ENCODE measurements around the gene ABCA2.

The ABCA2 gene

DNA sequence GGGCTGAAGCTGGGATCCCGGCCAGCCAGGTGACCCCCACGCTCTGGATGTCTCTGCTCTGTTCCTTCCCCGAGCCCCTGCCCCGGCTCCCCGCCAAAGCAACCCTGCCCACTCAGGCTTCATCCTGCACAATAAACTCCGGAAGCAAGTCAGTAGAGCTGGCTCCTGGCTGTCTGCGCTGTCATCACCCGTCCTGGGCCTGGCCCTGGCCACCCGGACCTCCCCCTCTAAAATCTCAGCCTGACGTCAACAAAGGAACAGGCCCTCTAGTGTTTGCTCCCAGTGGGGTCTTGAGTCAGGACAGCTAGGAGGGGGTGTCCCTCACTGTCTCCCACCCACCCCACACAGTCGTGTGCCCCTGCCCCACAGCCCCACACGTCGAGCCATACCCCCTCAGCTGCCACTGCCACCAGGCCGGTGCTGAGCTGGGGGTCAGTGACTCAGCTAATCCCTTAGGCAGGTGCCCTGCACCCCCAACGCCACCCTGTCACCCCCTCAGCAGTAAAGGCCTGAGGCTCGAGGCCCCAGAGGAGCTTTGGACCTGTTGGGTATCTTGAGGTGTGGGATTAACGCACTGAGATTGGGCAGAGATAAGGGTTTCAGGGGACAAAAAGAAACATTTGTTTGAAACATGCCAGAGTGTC lies 46.3 kb downstream of the ABCA2 start:
- H3K9ac ChIP-seq (ENCODE audit: low read length): no peak overlapping the region
- H3K9me3 ChIP-seq (ENCODE audit: control insufficient read depth, insufficient read depth, low read depth, low read length): no peaks in the 10 kb centered on the region
- no peak overlapping the region for H3K4me3 ChIP-seq (ENCODE audit: low read depth, low read length)
- H3K27me3 ChIP-seq (ENCODE audit: control insufficient read depth, insufficient read depth, low read length): peaks cover 31% of the 10 kb centered on the region
- H3K4me1 ChIP-seq (ENCODE audit: control insufficient read depth, insufficient read depth, low read length): peaks cover 10% of the 10 kb centered on the region
- H3K36me3 ChIP-seq (ENCODE audit: control insufficient read depth, insufficient read depth, low read length): no peaks in the 10 kb centered on the region
- no peak overlapping the region for H3K27ac ChIP-seq (ENCODE audit: low read depth, low read length)

DNA sequence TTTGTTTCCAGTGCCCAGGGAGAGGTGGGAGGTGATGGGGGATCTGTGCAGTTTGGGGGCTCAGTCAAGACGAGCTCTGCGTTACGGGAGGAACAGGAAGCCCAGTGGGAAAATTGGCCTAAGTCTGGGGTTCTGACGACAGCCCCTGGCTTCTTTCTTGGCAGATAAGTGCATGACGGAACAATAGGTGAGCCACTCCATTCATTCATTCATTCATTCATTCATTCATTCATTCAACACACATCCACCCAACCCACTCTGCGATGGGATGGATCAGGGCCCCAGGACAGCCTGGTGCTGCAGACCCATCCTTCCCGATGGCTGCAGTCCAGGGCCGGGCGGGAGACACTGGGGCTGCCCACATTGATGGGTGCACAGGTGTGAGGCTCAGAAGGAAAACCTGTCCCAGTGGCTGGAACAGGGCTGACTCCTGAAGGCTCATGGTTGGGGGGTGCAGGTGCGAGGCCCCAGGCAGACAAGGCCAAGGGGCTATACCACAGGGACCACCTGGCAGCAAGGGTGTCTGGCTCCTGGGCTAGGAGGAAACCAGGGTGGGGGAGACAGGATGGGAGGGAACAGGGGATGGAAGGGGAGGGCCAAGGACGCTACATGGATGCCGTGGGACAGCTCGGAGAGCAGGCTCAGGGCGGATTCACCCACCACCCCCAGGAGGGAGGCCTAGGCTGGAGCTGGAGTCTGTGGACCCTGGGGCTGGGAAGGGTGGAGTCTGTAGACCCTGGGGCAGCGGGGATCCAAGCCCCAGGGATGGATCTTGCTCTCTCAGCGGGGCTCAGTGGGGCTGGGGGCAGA lies 47.2 kb downstream of the ABCA2 start:
- no peak overlapping the region for H3K9ac ChIP-seq (ENCODE audit: low read length)
- no peak overlapping the region for H3K4me3 ChIP-seq (ENCODE audit: low read depth, low read length)
- H3K27ac ChIP-seq (ENCODE audit: low read depth, low read length): no peak overlapping the region
- no peaks in the 10 kb centered on the region for H3K9me3 ChIP-seq (ENCODE audit: control insufficient read depth, insufficient read depth, low read depth, low read length)
- H3K4me1 ChIP-seq (ENCODE audit: control insufficient read depth, insufficient read depth, low read length): peaks cover 10% of the 10 kb centered on the region
- no peaks in the 10 kb centered on the region for H3K36me3 ChIP-seq (ENCODE audit: control insufficient read depth, insufficient read depth, low read length)
- H3K27me3 ChIP-seq (ENCODE audit: control insufficient read depth, insufficient read depth, low read length): peaks cover 27% of the 10 kb centered on the region

DNA sequence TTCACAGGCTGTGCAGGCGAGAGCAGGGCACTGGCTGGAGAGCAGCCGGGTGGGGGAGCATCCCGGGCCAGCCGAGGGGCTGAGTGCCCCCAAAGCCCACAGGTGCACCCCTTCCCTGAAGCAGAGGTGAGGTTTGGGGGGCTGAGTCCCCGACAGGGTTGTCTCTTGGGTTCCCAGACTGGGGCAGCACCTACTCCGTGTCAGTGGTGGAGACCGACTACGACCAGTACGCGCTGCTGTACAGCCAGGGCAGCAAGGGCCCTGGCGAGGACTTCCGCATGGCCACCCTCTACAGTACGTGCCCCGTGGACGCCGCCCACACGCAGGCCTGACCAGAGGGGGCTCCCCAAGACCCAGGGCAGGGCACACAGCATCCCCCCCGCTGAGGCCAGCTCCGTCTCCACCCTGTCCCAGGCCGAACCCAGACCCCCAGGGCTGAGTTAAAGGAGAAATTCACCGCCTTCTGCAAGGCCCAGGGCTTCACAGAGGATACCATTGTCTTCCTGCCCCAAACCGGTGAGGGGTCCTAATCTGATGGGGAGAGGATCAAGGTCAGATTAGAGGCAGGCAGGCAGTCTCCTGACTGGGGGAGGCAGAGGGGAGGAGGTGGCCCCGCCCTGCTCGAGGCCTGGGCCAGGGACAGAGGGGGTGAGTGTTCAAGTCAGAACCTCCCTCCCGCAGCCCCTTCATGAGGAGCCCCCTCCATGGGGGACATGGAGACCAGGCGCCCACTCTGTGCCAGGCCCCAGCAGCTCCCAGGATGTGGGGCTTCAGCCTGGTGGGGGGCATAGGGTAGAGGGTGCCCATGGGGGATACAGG lies 48.1 kb downstream of the ABCA2 start:
- Histone ChIP-seq H3K27ac (ENCODE audit: low read depth, low read length) (no peak overlapping the region), H3K4me3 (ENCODE audit: low read depth, low read length) (no peak overlapping the region), H3K27me3 (ENCODE audit: control insufficient read depth, insufficient read depth, low read length) (peaks cover 22% of the 10 kb centered on the region), H3K4me1 (ENCODE audit: control insufficient read depth, insufficient read depth, low read length) (peaks cover 7% of the 10 kb centered on the region), H3K36me3 (ENCODE audit: control insufficient read depth, insufficient read depth, low read length) (no peaks in the 10 kb centered on the region), H3K9ac (ENCODE audit: low read length) (no peak overlapping the region), H3K9me3 (ENCODE audit: control insufficient read depth, insufficient read depth, low read depth, low read length) (no peaks in the 10 kb centered on the region)

DNA sequence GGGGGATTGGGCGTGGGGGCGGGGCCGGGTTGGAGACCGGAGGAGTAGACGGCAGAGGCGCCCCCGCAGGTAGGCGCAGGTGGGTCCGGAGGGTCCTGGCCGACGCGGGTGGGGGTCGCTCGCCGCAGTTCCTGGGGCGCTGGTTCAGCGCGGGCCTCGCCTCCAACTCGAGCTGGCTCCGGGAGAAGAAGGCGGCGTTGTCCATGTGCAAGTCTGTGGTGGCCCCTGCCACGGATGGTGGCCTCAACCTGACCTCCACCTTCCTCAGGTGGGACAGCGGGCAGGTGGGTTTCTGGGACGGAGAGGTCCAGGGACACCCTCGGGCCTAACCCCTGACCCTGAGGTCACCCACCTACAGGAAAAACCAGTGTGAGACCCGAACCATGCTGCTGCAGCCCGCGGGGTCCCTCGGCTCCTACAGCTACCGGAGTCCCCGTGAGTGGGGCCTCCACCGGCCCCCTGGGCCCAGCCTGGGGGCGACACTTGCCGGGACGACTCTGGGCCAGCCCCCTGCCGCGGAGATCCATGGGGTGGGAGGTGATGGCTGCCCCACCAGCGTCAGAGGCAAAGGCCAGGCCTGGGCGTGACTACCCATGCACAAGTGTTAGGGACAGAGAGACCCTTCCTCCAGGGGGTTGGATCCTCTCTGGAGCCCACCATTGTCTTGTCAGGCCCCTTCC lies 49.0 kb downstream of the ABCA2 start:
- Histone ChIP-seq H3K27me3 (ENCODE audit: control insufficient read depth, insufficient read depth, low read length) (peaks cover 14% of the 10 kb centered on the region; the same call in 1 of the 2 replicates), H3K4me1 (ENCODE audit: control insufficient read depth, insufficient read depth, low read length) (peaks cover 7% of the 10 kb centered on the region), H3K4me3 (ENCODE audit: low read depth, low read length) (peak overlapping the region; percentile 41; the same call in 1 of the 2 replicates), H3K9ac (ENCODE audit: low read length) (no peak overlapping the region), H3K36me3 (ENCODE audit: control insufficient read depth, insufficient read depth, low read length) (no peaks in the 10 kb centered on the region), H3K27ac (ENCODE audit: low read depth, low read length) (no peak overlapping the region), H3K9me3 (ENCODE audit: control insufficient read depth, insufficient read depth, low read depth, low read length) (no peaks in the 10 kb centered on the region)

DNA sequence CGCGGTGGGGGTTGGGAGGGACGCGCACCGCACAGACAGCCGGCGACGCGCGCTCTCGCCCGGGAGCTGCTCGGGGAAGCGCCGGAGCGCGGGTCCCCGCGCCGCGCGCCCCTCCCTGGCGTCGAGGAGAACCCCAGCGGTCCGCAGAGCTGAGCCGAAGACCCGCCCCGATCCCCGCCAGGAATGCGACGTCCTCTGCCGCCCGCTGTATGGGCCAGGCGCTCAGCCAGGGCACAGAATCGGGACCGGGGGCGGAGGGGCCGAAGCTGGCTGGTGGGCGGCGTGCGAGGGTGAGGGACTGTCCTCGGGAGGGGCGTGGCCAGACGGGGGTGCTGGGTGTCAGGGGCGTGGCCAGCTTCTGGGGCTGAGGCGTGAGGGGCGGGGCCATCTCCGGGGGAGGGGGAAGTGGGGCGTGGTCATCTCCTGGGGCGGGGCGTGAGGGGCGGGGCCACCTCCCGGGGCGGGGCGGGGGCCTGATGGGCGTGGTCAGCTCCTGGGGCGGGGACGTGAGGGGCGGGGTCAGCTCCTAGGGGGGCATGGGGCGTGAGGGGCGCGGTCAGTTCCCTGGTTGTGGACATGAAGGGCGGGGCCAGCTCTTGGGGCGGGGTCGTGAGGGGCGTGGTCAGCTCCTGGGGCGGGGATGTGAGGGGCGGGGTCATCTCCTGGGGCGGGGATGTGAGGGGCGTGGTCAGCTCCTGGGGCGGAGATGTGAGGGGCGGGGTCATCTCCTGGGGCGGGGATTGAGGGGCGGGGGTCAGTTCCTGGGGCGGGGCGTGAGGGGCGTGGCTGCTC lies 49.8 kb downstream of the ABCA2 start:
- Histone ChIP-seq H3K9me3 (ENCODE audit: control insufficient read depth, insufficient read depth, low read depth, low read length) (no peaks in the 10 kb centered on the region), H3K9ac (ENCODE audit: low read length) (no peak overlapping the region), H3K27me3 (ENCODE audit: control insufficient read depth, insufficient read depth, low read length) (peaks cover 9% of the 10 kb centered on the region; the same call in 1 of the 2 replicates), H3K27ac (ENCODE audit: low read depth, low read length) (no peak overlapping the region), H3K36me3 (ENCODE audit: control insufficient read depth, insufficient read depth, low read length) (no peaks in the 10 kb centered on the region), H3K4me3 (ENCODE audit: low read depth, low read length) (peak overlapping the region; percentile 78), H3K4me1 (ENCODE audit: control insufficient read depth, insufficient read depth, low read length) (peaks cover 7% of the 10 kb centered on the region)

DNA sequence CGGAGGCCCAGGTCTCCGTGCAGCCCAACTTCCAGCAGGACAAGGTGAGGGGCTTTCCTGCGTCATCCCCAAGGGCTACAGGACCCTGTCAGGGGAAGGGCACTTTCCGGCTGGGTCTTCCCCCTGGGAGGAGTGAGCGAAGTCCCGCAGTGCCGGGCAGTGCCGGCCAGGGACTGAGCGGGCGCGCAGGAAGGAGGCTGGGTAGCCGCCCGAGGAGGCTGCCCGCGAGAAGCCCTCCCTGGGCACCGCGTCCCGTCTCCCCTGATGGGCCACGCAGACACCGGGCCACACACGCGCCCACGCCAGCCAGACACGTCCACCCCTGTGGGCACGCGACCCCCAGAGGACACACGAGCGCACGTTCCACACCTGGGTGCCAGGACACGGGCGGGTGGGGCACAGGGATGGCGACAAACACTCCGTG lies 50.4 kb downstream of the ABCA2 start:
- Histone ChIP-seq H3K27me3 (ENCODE audit: control insufficient read depth, insufficient read depth, low read length) (peaks cover 9% of the 10 kb centered on the region; the same call in 1 of the 2 replicates), H3K9ac (ENCODE audit: low read length) (no peak overlapping the region), H3K4me3 (ENCODE audit: low read depth, low read length) (peak overlapping the region; percentile 78), H3K27ac (ENCODE audit: low read depth, low read length) (no peak overlapping the region), H3K4me1 (ENCODE audit: control insufficient read depth, insufficient read depth, low read length) (peaks cover 7% of the 10 kb centered on the region), H3K9me3 (ENCODE audit: control insufficient read depth, insufficient read depth, low read depth, low read length) (no peaks in the 10 kb centered on the region), H3K36me3 (ENCODE audit: control insufficient read depth, insufficient read depth, low read length) (no peaks in the 10 kb centered on the region)

DNA sequence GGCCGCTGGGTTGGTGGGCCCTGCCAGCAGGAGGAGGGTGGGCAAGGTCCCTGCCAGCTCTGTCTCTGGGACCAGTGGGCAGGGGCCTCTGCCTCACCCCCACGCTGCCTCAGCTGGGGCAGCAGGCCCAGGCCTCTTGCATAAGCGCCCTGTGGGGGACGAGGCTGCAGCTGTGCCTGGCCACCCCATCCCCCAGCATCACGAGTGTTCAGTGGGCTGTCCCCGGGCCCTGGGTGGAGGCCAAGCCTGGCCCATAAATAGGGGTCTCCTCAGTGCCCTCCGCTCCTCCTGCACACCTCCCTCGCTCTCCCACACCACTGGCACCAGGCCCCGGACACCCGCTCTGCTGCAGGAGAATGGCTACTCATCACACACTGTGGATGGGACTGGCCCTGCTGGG lies 50.8 kb downstream of the ABCA2 start, which contains the start of gene PTGDS:
Gene PTGDS (plus strand): TSS at position 282 of the 400 bp plus-strand sequence. CDS start 75 bp downstream, at position 357.
- Histone ChIP-seq H3K27ac (ENCODE audit: low read depth, low read length) (no peak within 1 kb of the TSS), H3K9ac (ENCODE audit: low read length) (no peak within 1 kb of the TSS), H3K4me3 (ENCODE audit: low read depth, low read length) (peak within 1 kb of the TSS; percentile 78), H3K4me1 (ENCODE audit: control insufficient read depth, insufficient read depth, low read length) (peaks cover 7% of the 10 kb centered on the region), H3K36me3 (ENCODE audit: control insufficient read depth, insufficient read depth, low read length) (no peaks in the 10 kb centered on the region), H3K9me3 (ENCODE audit: control insufficient read depth, insufficient read depth, low read depth, low read length) (no peaks in the 10 kb centered on the region), H3K27me3 (ENCODE audit: control insufficient read depth, insufficient read depth, low read length) (peaks cover 9% of the 10 kb centered on the region; the same call in 1 of the 2 replicates)

DNA sequence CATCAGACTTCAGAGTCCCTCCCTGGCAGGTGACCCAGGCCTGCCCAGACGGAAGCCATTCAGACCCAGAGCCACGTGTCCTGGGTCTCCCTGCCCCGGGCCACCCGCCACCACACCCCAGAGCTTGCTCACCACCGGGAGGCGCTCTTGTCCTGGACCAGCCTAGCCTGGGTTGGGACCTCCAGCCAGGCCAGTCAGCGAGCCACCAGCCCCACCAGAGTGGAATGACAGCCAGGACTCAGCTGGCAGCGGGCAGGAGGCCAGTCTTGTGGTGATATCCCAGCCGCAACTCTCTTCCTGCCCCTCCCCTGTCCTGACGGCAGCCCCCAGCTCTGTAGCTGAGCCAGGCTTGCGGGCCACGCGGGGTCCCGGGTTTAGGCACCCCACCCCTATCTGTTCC lies 52.4 kb downstream of the ABCA2 start:
- Histone ChIP-seq H3K9ac (ENCODE audit: low read length) (no peak overlapping the region), H3K27ac (ENCODE audit: low read depth, low read length) (no peak overlapping the region), H3K36me3 (ENCODE audit: control insufficient read depth, insufficient read depth, low read length) (no peaks in the 10 kb centered on the region), H3K9me3 (ENCODE audit: control insufficient read depth, insufficient read depth, low read depth, low read length) (no peaks in the 10 kb centered on the region), H3K27me3 (ENCODE audit: control insufficient read depth, insufficient read depth, low read length) (peaks cover 9% of the 10 kb centered on the region; the same call in 1 of the 2 replicates), H3K4me3 (ENCODE audit: low read depth, low read length) (no peak overlapping the region), H3K4me1 (ENCODE audit: control insufficient read depth, insufficient read depth, low read length) (peaks cover 7% of the 10 kb centered on the region)

DNA sequence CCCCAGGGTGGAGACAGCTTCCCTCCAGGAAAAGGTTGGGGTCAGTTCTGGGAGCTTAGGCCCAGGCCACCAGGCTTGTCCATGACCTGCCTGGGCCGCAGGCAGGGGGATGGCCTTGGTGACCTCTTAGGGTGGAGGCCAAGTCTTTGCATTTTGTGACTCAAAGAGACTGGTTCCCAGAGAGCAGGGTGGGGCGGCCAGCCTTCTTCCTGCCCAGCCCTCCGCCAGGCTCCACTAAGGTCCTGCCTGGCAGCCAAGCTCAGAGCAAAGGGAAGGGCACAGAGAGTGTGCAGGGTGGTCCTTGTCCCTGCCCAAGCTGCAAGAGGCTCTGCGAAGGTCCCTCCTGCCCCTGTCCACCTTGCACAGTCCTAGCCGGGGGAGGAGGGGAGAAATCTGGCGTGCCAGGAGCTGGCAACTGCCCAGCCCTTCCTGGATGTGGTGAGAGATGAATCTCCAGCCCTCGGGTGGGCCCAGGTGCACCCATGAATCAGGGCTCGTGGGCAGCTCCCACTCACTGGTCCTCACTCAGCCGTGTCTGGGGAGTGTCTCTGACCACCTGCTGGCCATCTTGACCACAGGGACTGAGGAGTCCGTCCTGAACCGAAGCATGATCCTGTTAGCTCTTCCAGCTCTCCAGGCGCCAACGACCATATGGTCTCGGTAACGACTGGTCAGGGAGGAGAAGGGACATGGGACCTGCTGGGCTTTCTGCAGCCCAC lies 53.1 kb downstream of the ABCA2 start:
- H3K9ac ChIP-seq (ENCODE audit: low read length): no peak overlapping the region
- no peak overlapping the region for H3K27ac ChIP-seq (ENCODE audit: low read depth, low read length)
- peaks cover 9% of the 10 kb centered on the region; the same call in 1 of the 2 replicates for H3K27me3 ChIP-seq (ENCODE audit: control insufficient read depth, insufficient read depth, low read length)
- H3K36me3 ChIP-seq (ENCODE audit: control insufficient read depth, insufficient read depth, low read length): no peaks in the 10 kb centered on the region
- no peak overlapping the region for H3K4me3 ChIP-seq (ENCODE audit: low read depth, low read length)
- H3K9me3 ChIP-seq (ENCODE audit: control insufficient read depth, insufficient read depth, low read depth, low read length): no peaks in the 10 kb centered on the region
- peaks cover 7% of the 10 kb centered on the region for H3K4me1 ChIP-seq (ENCODE audit: control insufficient read depth, insufficient read depth, low read length)

Data from HUES6 (cell line).